Superior temporal gyrus (tissue), 1 donor: ENCODE measurements around the gene MED28.
"Not testable (repeated sequence)": the region's sequence is repeated elsewhere in the genome, so short reads cannot be mapped to it uniquely, and the experiment has no call there.

Source experiments
- DNase-seq: peaks from one replicate; pipeline ENCODE4 v3.0.0-alpha.2; 2016; ENCODE audit errors: extremely low spot score

Gene MED28

GRCh38 chr4:17618926-17619325, 4.5 kb downstream of the MED28 start:
- no peak for DNase-seq

GRCh38 chr4:17619416-17620105, 5.1 kb downstream of the MED28 start:
- no peak for DNase-seq

DNA sequence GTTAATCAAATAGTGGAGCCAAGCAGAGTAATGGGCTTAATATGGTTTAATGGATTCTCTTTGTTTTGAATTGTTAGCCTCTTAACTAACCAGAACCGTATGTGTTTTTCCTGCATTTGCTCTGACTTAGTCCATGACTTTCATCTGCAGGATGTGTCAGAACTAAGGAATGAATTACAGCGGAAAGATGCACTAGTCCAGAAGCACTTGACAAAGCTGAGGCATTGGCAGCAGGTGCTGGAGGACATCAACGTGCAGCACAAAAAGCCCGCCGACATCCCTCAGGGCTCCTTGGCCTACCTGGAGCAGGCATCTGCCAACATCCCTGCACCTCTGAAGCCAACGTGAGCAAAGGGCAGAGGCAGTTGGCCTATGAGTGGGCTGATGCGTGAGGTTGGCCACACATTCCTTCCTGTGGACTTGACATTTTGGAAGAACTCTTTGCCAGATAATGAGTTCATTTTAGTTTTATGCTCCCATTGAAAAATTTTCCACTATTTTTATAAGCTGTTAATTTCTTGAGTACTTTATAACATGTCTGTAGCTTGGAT, 9.1 kb downstream of the MED28 start:
- DNase-seq = no peak

DNA sequence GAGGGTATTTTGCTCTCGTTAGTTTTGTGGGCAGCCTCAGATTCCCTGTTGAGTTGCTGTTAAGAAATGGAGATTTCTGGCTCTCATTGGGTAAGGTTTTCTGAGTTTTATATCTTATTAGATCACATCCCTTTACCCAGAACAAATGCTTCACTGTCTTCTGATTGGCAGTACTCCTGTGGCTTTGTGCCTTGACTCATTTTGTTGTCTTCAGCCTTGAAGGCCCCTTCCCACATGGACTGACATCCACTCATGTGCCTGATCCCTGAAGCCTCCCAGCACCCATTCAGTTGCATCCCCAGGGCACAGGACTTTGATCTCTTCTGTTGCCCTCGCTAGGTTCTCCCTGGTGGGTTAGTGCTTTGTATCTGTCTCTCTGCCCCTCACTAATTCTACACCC, 10.4 kb downstream of the MED28 start:
- no peak for DNase-seq

DNA sequence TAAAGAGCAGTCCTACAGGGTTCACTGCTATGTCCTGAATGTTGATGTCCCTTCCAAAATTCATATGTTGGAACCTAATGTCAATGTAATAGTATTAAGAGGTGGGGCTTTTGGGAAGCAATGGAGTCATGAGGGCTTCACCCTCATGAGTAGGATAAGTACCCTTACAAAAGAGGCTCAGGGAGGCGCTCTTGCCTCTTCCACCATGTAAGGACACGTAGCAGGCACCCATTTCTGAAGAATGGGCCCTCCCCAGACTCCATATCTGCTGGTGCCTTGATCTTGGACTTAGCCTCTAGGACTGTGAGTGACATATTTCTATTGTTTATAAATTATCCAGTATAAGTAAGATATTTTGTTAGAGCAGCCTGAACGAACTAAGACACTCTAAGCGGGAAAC, 15.8 kb downstream of the MED28 start:
- no peak for DNase-seq

DNA sequence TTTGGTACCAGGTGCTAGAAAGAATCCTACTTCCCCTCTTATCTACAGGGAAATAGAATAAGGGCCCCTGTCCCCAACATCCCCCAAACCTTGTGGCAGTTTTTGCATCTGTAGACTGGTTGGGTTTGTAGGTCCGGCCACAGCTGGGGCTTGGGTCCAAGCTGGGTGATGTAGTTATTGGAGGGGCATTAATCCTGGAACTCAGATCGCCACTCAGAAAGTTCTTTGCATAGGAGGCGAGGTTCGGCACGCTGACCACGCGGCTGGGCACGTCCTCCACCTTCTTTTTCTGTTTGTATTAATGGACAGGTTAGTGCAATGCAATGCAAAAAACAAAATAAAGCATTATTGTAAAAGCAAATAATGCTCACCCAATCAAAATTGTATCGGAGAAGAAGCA, 19.2 kb downstream of the MED28 start:
- no peak for DNase-seq

DNA sequence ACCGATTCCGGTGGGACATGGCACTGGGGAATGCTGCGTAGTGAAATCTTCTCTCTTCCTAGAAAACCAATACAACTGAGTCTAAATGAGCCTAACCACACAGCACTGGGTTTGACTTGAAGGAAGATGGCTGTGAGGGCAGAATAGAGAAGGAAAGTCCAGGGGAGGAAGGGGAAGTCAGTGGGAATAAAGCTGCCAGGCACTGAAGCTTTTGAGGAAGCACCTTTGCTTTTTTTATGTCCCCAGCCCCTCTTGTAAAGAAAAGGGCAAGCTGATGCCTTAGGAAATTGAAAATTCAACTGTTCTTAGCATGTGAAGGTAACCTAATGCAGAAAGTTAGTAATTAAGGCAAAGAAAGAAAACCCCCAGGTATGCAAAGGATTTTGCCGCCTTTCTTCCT, 20.6 kb downstream of the MED28 start:
- no peak for DNase-seq

- no peak for DNase-seq
Observed at GRCh38 chr4:17636341-17636695, 21.9 kb downstream of the MED28 start.

DNA sequence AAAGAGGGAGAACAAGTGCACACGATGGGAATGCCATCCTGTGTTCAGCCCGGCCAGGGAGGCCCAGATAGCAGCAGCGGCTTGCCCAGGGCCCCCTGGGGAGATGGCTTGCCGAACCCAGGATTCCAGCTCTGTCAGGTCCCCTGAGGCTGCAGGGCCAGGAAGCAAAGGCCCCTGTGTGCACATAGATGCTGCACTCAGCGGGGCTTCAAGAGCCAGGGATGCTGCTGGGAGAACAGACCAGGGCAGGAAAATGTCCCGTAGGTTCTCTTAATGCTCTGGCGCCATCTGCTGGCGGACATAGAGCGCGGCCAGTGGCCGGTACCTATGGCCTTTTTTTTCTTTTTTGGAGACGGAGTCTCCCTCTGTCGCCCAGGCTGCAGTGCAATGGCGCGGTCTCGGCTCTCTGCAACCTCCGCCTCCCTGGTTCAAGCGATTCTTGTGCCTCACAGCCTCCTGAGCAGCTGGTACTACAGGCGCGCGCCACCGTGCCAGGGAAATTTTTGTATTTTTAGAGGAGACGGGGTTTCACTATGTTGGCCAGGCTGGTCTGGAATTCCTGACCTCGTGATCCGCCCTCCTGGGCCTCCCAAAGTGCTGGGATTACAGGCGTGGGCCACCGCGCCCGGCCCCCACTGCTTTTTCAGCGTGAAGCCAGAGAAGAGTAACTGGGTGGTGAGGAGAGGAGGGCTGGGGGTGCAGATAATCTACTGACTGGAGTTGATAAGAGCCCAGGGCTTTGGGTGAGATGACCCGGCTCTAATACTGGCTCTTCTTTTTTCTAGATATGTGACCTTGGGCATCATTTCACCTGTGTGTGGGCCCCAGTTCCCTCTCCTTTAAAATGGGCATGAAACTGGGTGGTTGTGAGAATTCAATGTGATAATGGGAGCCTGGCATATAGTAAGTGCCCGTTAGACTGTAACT, 22.5 kb downstream of the MED28 start:
- DNase-seq = peak; percentile 93

DNA sequence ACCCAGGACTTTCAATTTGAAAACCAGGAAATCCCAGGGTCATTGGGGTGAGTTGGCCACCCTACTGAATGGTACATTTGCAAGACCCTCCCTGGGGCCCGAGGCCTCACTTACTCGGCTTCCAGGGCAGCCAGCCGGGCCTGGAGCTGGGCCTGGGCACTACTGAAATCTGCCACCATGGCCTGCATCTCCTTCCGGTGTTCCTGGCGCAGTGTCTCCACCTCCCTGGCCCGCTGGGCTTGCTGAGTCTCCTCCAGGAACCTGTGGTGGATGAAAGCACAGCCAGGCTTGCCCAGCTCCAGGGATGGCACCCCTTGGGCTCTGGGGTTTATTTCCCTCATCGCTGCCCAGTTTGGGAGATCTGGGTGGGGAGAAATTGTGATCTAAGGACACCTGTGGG, 24.7 kb downstream of the MED28 start:
- no peak for DNase-seq

DNA sequence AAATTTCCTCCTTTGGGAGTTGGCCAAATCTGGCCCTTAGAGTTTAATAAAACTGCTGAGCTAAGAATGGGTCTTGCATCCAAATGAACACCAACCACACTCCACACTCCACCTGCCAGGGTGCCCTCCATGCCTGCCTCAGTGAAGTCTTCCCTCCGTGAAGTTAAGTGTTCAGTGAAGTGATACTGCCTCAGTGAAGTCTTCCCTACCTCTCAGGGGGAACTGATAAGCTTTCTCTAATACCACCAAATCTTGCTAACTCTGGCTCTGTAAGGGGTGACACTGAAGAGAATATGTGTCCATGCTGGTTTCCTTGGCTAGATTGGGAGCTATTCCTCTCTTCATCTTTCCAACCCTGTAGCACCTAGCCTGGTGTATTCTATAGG, 27.9 kb downstream of the MED28 start:
- DNase-seq = no peak

DNA sequence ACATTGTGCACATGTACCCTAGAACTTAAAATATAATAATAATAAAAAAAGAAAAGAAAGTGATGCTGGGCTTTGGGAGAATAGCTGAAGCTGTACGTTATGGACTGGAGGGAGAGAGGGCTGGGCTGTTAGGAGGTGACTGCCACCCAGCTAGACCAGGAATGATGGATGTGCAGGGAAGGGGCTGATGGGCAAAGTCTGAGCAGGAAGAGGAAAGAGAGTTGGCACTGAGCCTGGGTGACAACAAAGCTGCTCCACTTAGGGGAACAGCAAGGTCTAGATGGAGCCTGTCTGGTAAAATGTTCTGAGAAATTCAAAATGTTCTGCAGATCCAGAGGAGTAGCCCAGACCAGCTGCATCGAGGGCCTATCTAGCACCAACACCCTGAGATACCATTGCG, 32.3 kb downstream of the MED28 start:
- DNase-seq = no peak

DNA sequence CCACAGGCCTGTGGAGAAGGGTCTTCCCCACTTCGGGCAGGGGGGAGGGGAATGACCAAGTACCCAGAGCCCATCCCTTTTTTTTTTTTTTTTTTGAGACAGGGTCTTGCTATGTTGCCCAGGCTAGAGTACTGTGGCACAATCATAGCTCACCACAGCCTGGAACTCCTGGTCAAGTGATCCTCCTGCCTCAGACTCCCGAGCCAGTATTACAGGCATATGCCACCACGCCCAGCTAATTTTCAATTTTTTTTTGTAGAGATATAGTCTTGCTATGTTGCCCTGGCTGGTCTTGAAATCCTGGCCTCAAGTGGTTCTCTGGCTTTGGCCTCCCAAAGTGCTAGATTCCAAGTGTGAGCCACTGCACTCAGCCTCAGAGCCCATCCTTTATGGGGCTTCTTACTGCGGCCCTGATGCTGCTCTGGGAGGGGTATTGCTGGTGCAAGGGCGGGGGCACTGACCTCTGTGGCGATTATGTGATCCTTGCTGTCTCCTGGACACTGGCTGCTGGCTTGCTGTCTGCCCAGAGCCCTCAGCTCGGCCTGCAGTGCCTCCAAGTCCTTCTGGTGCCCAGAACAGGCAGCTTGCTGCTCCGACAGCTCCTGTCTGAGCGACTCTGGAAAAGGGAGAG, 32.9 kb downstream of the MED28 start:
- no peak for DNase-seq

- no peak for DNase-seq
Observed at GRCh38 chr4:17647927-17648326, 33.5 kb downstream of the MED28 start.

DNA sequence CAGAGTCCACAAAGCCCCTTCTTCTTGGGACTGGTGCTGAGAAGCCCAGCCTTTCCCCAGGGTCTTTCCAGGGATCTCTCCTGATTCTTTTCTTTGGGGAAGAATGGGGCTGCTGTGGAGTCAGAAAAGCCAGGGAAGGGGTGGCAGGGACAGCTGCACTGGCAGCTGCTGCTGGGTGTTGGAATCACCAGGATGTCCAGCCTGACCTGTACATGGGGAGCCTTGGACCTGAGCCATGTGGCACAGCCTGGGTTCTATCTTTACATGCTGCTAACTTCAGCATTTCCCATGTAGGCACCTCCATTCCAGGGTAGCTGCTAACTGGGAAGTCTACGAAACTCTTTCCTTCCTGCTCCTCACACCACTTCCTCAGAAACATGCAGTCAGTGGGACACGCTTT, 36.0 kb downstream of the MED28 start:
- no peak for DNase-seq

GRCh38 chr4:17654701-17655100, 40.3 kb downstream of the MED28 start:
- no peak for DNase-seq

DNA sequence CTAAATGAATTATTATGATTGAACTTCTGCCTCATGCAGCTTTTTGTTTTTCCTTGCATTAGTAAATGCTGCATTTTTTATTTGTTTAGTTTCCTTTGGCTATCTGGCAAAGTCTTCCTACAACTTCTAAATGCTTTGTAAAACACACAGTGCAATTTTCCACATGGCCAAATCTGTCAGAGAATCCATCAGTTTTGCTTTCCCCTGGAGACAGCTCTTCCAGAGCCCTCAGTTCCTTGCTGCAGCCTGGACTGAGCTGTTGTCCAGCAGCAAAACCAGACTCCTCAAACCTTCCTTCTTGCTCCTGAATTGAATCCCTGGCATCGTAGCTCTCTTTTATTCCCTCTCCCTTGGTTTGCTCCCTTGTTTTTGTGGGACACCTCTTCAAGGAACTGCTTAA, 42.6 kb downstream of the MED28 start:
- no peak for DNase-seq

- no peak for DNase-seq
Observed at GRCh38 chr4:17657849-17658248, 43.4 kb downstream of the MED28 start.

DNA sequence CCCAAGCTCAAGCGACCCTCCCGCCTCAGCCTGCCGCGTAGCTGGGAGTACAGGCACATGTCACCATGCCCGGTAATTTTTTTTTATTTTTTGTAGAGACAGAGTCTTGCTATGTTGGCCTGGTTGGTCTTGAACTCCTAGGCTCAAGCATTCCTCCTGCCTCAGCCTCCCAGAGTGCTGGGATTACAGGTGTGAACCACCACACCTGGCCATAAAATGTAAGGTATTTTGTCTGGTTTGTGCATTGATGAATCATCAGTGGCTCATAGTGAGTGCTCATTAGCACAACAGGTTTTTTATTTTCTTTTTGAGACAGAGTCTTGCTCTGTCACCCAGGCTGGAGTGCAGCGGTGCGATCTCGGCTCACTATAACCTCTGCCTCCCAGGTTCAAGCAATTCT, 44.8 kb downstream of the MED28 start:
- DNase-seq = not testable (repeated sequence)

GRCh38 chr4:17662694-17663093, 48.3 kb downstream of the MED28 start:
- DNase-seq = no peak

DNA sequence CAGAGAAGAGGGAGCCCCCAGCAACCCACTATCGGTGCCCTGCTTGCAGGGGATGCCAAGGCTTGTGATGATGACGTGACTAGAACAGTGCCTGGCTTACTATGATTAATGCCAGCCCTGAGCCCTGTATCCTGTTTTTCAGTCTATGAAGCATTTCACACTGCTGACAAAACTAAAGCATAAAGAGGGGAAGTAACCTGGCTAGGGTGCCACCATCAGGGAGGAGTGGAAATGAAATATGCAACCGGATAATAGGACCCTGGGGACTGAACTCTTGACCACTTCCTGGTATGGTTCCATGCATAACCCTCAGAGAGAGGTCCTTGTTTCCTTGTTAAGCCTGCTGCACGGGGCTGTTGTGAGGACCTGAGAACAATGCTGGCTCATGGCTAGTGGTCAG, 50.3 kb downstream of the MED28 start:
- no peak for DNase-seq

GRCh38 chr4:17665346-17665745, 50.9 kb downstream of the MED28 start:
- no peak for DNase-seq

- no peak for DNase-seq
Observed at GRCh38 chr4:17665852-17666251, 51.4 kb downstream of the MED28 start.
